ENCODE results near the gene ADAMTS5. TPM values are rescaled to one million over a fixed set of nuclear protein-coding genes. Genes with fewer than 3 reads are reported as not detected.

The ADAMTS5 gene
- total RNA-seq, 4 donors from 2014 or later: 7.2 to 18.8 (median 18.3) TPM

DNA sequence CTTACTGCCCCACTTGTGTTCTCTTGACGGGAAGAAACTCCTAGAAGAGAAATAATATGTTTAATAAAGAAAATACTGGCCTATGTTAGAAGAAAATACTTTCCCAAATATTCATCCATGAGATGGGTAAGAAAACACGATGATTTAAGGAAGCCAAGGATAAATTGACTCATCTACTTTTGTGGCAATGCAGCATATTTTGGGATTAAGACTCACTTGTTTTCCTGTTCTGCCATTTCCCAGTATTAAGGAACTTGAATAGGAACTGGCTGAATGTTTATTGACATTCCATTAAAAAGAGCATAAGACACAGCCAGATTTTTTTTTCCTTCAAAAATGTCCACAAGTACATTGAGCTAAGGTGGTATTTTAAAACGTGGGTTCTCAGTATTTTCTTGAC lies 10.9 kb upstream of the ADAMTS5 start:
- TF ChIP-seq, protein P1, sequence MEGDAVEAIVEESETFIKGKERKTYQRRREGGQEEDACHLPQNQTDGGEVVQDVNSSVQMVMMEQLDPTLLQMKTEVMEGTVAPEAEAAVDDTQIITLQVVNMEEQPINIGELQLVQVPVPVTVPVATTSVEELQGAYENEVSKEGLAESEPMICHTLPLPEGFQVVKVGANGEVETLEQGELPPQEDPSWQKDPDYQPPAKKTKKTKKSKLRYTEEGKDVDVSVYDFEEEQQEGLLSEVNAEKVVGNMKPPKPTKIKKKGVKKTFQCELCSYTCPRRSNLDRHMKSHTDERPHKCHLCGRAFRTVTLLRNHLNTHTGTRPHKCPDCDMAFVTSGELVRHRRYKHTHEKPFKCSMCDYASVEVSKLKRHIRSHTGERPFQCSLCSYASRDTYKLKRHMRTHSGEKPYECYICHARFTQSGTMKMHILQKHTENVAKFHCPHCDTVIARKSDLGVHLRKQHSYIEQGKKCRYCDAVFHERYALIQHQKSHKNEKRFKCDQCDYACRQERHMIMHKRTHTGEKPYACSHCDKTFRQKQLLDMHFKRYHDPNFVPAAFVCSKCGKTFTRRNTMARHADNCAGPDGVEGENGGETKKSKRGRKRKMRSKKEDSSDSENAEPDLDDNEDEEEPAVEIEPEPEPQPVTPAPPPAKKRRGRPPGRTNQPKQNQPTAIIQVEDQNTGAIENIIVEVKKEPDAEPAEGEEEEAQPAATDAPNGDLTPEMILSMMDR (IDR thresholded peaks at IDR 0.05): no peak
- TF ChIP-seq EP300 (IDR thresholded peaks at IDR 0.05): no peak
- 70 to 74% methylated on average over 3 of the region's 3 CpGs for WGBS, 2 donors
- no peak for DNase-seq (ENCODE audit: low spot score in 2 of 2)
- Histone ChIP-seq H3K27me3 (no peaks in the 10 kb centered on the region), H3K27ac (no peak overlapping the region), H3K9me3 (peaks cover 0 to 14% (median 0%) of the 10 kb centered on the region in 4 donors), H3K4me1 (no peaks in the 10 kb centered on the region), H3K4me3 (no peak overlapping the region), H3K36me3 (no peaks in the 10 kb centered on the region)

DNA sequence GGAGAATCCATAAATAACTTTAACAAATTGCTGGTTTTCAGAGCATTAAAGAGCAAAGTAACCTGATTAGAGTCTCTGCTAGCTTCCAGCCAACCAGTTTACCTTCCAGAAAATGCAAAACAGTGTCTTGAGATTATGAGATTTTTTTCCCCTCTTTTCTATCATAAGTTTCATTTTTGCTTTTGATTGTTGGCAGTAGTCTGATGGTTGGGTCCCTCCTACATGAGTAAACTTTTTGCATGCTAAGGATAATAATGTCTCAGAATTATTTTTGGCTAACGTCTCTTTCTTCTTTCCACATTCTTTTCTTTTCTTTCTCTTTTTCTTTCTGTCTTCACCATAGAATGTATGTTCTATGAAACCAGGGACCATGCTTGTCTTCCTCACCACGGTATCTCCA lies 6.3 kb upstream of the ADAMTS5 start:
- H3K27me3 ChIP-seq: no peaks in the 10 kb centered on the region
- no peaks in the 10 kb centered on the region for H3K4me1 ChIP-seq
- no peak overlapping the region for H3K4me3 ChIP-seq
- DNase-seq (ENCODE audit: low spot score in 2 of 2): no peak
- TF ChIP-seq EP300 (IDR thresholded peaks at IDR 0.05) (no peak), POLR2A (IDR thresholded peaks at IDR 0.05) (no peak)
- TF ChIP-seq, protein P1 (IDR thresholded peaks at IDR 0.05): no peak
- no peaks in the 10 kb centered on the region for H3K36me3 ChIP-seq
- 36 to 59% methylated on average over 2 of the region's 2 CpGs for WGBS, 2 donors
- no peaks in the 10 kb centered on the region for H3K9me3 ChIP-seq
- no peak overlapping the region for H3K27ac ChIP-seq

DNA sequence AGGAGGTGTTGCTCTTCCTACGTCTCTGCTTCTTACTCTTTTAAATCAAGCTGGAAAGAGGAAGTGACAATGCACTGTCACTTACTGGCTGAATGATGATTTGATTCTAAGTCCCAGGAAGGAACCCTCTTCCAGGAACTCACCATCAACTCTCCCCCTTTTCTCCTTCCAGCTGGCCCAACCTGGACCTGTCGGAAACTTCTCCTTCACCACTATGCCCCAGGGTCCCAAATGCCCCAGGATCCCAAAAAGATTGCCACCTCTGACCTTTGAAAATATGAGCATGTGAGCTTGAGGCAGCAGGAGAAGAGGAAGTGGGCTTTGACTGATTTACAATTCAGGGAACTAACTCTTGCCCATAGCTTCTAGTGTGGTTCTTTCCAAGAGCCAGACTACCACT lies 5.3 kb upstream of the ADAMTS5 start:
- 61 to 70% methylated on average over 2 of the region's 2 CpGs for WGBS, 2 donors
- no peak for DNase-seq (ENCODE audit: low spot score in 2 of 2)
- Histone ChIP-seq H3K9me3 (no peaks in the 10 kb centered on the region), H3K27me3 (peaks cover 0 to 4% of the 10 kb centered on the region in 2 donors), H3K27ac (no peak overlapping the region), H3K36me3 (no peaks in the 10 kb centered on the region), H3K4me1 (peaks cover 0 to 8% (median 2%) of the 10 kb centered on the region in 4 donors), H3K4me3 (no peak overlapping the region)
- TF ChIP-seq POLR2A (IDR thresholded peaks at IDR 0.05) (no peak), EP300 (IDR thresholded peaks at IDR 0.05) (no peak)
- TF ChIP-seq, protein P1 (IDR thresholded peaks at IDR 0.05): no peak

GRCh38 chr21:26969971-26970725 lies 3.3 kb upstream of the ADAMTS5 start:
- H3K27ac ChIP-seq: no peak overlapping the region
- TF ChIP-seq, protein P1 (IDR thresholded peaks at IDR 0.05): no peak
- TF ChIP-seq EP300 (IDR thresholded peaks at IDR 0.05): no peak
- no peak for TF ChIP-seq POLR2A (IDR thresholded peaks at IDR 0.05)
- H3K36me3 ChIP-seq: no peaks in the 10 kb centered on the region
- no peak overlapping the region for H3K4me3 ChIP-seq
- no peaks in the 10 kb centered on the region for H3K9me3 ChIP-seq
- DNase-seq (ENCODE audit: low spot score in 2 of 2): no peak
- peaks cover 0 to 16% of the 10 kb centered on the region in 2 donors for H3K27me3 ChIP-seq
- 87 to 90% methylated on average over 6 of the region's 6 CpGs for WGBS, 2 donors
- H3K4me1 ChIP-seq: peaks cover 0 to 27% (median 2%) of the 10 kb centered on the region in 4 donors

DNA sequence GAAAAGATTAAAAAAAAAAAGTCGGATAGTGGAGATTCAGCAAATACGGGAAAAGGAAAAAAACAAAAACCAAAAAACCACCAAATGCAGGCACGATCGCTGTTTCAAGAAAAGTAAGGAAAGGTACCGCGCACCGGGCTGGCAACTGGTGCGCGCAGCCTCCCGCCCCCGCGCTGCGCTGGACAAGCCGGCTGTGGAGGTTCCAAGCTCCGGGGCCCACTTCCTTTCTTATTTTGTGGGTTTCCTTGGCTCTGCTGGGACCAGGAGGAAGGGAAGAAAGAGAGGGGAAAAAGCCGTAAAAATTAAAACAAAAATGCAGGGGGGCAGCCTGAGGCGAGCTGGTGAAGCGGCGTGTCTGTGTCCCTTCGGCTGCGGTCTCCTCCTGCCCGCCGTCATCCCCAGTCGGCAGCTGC lies 233 bp downstream of the ADAMTS5 start:
- no peaks in the 10 kb centered on the region for H3K9me3 ChIP-seq
- TF ChIP-seq, protein P1 (IDR thresholded peaks at IDR 0.05): no peak
- TF ChIP-seq POLR2A (IDR thresholded peaks at IDR 0.05): peak in 1 of 2 donors; percentile 17
- peak overlapping the region in 3 of 4 donors; percentile 1 to 74 (median 59) for H3K27ac ChIP-seq
- peak overlapping the region; percentile 35 to 70 (median 50) for H3K4me3 ChIP-seq
- no peak for DNase-seq (ENCODE audit: low spot score in 2 of 2)
- WGBS, 2 donors: 0 to 1% methylated on average over 24 of the region's 24 CpGs
- H3K4me1 ChIP-seq: peaks cover 0 to 54% (median 2%) of the 10 kb centered on the region in 4 donors
- peaks cover 0 to 22% of the 10 kb centered on the region in 2 donors for H3K27me3 ChIP-seq
- no peaks in the 10 kb centered on the region for H3K36me3 ChIP-seq

All from tibial nerve (tissue), 4 donors.